ENCODE data around the gene PKP3. TPM values are rescaled to one million over a fixed set of nuclear protein-coding genes. Genes with fewer than 3 reads are reported as not detected.

The PKP3 gene
- total RNA-seq, 2 donors from 2014 or later = 2.0 to 5.9 TPM

DNA sequence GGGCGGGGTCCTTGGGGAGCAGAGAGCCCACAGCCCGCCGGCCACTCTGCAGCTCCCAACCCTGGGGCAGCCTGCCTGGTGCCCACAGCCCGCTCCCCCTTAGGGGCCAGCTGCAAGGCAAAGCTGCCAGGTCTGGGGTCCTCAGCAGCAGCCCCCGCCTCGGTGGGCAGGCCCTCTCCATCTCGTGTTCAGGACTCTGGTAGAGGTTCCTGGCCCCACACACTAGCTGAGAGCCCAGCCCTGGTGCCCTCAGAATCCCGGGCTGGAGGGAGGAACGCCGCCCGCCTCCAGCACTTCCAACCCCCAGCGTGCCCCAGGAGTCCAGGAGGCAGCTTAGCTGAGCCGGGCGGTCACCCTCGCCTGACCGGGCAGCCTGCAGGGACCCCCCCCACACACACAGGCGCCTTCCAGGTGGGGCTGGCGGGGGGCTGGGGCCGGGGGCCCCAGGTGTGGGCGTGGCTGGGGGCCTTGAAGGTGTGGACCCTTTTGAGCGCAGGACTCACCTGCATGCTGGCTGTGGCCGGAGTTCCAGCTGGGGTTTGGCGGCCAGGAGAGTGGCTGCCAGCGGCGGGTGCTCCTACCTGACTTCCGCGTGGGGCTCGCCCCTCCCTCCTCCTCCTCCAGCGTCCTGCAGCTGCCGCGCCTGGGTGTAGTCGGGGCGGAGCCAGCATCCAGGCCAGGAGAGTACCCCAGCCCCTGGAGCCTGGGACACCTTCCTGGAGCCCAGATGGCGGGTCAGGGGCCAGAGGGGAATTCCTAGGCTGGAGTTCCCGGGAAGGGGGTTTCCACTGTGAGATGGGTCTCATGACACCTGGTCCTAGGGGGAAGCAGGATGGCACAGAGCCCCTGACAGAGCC is 47.6 kb downstream of the PKP3 start, which contains the start of gene ANO9:
ANO9 (minus strand) TSS at position 594 of the 857 bp plus-strand sequence; CDS start at position 509, 85 bp downstream.
- Histone ChIP-seq H3K36me3 (no peaks in the 10 kb centered on the region), H3K9me3 (no peaks in the 10 kb centered on the region), H3K4me1 (ENCODE audit: control insufficient read depth in 1 of 2, low read depth in 2 of 2) (no peaks in the 10 kb centered on the region), H3K27ac (no peak within 1 kb of the TSS), H3K4me3 (peak within 1 kb of the TSS; percentile 7), H3K27me3 (replicated peaks; ENCODE audit: insufficient read depth) (no peaks in the 10 kb centered on the region)
- DNase-seq (ENCODE audit: low spot score) = no peak
- TF ChIP-seq, protein P1, sequence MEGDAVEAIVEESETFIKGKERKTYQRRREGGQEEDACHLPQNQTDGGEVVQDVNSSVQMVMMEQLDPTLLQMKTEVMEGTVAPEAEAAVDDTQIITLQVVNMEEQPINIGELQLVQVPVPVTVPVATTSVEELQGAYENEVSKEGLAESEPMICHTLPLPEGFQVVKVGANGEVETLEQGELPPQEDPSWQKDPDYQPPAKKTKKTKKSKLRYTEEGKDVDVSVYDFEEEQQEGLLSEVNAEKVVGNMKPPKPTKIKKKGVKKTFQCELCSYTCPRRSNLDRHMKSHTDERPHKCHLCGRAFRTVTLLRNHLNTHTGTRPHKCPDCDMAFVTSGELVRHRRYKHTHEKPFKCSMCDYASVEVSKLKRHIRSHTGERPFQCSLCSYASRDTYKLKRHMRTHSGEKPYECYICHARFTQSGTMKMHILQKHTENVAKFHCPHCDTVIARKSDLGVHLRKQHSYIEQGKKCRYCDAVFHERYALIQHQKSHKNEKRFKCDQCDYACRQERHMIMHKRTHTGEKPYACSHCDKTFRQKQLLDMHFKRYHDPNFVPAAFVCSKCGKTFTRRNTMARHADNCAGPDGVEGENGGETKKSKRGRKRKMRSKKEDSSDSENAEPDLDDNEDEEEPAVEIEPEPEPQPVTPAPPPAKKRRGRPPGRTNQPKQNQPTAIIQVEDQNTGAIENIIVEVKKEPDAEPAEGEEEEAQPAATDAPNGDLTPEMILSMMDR (IDR thresholded peaks at IDR 0.05) = no peak
- no peak for ATAC-seq (ENCODE audit: insufficient number of reproducible peaks, low FRiP score, low read depth)

DNA sequence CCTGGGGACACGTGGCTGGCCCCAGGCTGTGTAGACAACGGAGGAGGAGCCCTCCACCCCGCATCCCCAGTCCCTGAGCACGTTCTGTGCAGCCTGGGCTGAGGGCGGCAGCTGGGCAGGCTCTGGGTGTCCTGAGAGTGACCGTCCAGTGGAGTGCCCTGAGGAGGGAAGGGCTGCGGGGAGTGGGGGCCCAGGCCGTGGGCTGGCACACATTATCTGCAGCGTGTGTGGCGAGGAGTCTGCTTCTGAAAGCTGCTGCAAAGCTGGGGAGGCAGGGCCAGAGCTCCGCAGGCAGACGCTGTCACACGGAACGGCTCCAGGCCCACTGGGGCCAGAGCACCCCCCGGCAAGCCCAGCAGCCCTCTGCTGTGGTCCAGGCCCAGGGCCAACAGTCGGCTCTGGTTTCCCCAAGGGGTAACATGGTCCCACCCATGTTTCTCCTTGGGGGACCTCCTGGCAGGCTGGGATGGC is 48.6 kb downstream of the PKP3 start:
- ATAC-seq (ENCODE audit: insufficient number of reproducible peaks, low FRiP score, low read depth) (no peak), DNase-seq (ENCODE audit: low spot score) (no peak)
- no peaks in the 10 kb centered on the region for H3K27me3 ChIP-seq (replicated peaks; ENCODE audit: insufficient read depth)
- H3K9me3 ChIP-seq = no peaks in the 10 kb centered on the region
- H3K4me1 ChIP-seq (ENCODE audit: control insufficient read depth in 1 of 2, low read depth in 2 of 2) = no peaks in the 10 kb centered on the region
- TF ChIP-seq, protein P1 (IDR thresholded peaks at IDR 0.05) = no peak
- H3K36me3 ChIP-seq = no peaks in the 10 kb centered on the region
- H3K27ac ChIP-seq = no peak overlapping the region
- no peak overlapping the region for H3K4me3 ChIP-seq

DNA sequence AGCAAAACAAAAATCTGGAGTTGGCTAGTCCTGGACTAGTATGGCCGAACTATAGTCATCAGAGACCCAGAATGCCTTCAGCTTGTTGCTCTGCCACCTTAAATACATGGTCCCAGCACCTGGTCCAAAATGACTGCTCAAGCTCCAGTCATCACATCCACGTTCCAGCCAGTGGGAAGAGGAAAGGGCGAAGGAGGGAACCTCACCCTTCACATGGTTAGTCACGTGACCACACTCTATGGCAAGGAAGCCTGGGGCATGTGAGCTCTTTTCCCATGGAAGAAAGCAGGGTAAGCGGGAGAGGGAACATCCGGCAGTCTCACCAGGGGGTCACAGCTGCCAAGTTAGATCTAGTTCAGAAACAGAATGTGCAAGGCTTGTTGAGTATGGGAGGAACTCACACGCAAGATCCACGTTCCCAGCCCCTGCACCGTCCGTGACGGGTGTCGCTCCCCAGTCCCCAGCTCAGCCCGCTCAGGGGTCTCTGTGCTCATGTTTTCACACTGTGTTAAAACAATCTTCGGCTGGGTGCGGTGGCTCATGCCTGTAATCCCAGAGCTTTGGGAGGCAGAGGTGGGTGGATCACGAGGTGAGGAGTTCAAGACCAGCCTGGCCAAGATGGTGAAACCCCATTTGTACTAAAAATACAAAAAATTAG is 49.7 kb downstream of the PKP3 start:
- Histone ChIP-seq H3K36me3 (no peaks in the 10 kb centered on the region), H3K27me3 (replicated peaks; ENCODE audit: insufficient read depth) (no peaks in the 10 kb centered on the region), H3K9me3 (no peaks in the 10 kb centered on the region), H3K4me1 (ENCODE audit: control insufficient read depth in 1 of 2, low read depth in 2 of 2) (peaks cover 3 to 4% of the 10 kb centered on the region in 2 donors), H3K27ac (no peak overlapping the region), H3K4me3 (no peak overlapping the region)
- DNase-seq (ENCODE audit: low spot score) (no peak), ATAC-seq (ENCODE audit: insufficient number of reproducible peaks, low FRiP score, low read depth) (no peak)
- TF ChIP-seq, protein P1 (IDR thresholded peaks at IDR 0.05) = no peak

DNA sequence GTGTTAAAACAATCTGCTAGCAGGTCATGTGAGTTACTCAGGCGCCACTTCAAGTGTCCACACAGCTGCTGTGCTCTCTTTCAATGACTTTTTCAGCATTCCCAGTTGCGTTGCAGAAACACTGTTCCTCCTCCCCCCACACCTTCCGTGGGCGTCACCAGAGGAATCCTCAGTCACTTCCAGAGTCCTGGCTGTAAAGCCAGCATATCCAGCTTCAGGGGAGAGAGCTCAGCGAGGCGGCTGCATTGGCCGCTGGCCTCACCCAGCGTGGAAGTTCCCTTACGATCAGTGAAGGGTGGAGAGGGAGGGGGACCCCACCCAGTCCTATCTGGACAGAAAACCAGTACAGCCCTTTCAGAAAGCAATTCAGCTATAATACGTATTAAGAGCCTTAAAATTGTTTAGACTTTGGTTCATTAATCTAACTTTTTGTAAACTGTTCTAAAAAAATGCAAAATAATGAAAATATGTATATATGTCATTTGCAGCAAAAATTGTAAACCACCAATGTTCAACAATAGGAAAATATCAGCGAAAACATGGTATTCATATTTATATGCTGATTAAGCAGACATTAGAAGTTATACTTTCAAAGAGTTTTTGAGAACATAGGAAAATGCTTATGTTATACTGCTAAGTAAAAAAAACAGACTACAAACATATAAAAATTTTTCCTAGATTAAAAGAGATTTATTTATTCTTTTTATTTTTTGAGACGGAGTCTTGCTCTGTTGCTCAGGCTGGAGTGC is 50.6 kb downstream of the PKP3 start:
- ATAC-seq (ENCODE audit: insufficient number of reproducible peaks, low FRiP score, low read depth) (no peak), DNase-seq (ENCODE audit: low spot score) (no peak)
- Histone ChIP-seq H3K4me1 (ENCODE audit: control insufficient read depth in 1 of 2, low read depth in 2 of 2) (peaks cover 11 to 13% of the 10 kb centered on the region in 2 donors), H3K4me3 (no peak overlapping the region), H3K9me3 (no peaks in the 10 kb centered on the region), H3K36me3 (no peaks in the 10 kb centered on the region), H3K27ac (no peak overlapping the region), H3K27me3 (replicated peaks; ENCODE audit: insufficient read depth) (no peaks in the 10 kb centered on the region)
- TF ChIP-seq, protein P1 (IDR thresholded peaks at IDR 0.05) = no peak

Measured in thoracic aorta (tissue), 2 donors.